Mammary epithelial cell (primary cell): ENCODE results near the gene AMOT.

Source experiments
- CTCF ChIP-seq, 2 donors: IDR thresholded peaks in 1 of 2; conservative IDR thresholded peaks in 1 of 2; 2 replicates each; pipeline ENCODE4 v1.5.1; 2011 to 2012; ENCODE audit warnings: inconsistent platforms in 2 of 2, low read length in 2 of 2, mild to moderate bottlenecking in 2 of 2, control low read depth in 1 of 2, low read depth in 1 of 2; ENCODE audit not compliant: insufficient read depth in 1 of 2; ENCODE audit errors: extremely low read depth in 1 of 2
- EZH2 ChIP-seq: IDR thresholded peaks from 2 replicates; pipeline ENCODE4 v1.6.1; 2012; ENCODE audit warnings: low read length, inconsistent platforms, borderline replicate concordance

GRCh38 chrX:112822892-112823291 is 17.7 kb downstream of the AMOT start:
- TF ChIP-seq CTCF (conservative IDR thresholded peaks at IDR 0.05 in 1 of 2, IDR thresholded peaks at IDR 0.05 in 1 of 2; ENCODE audit: extremely low read depth in 1 of 2, insufficient read depth in 1 of 2, low read depth in 1 of 2, low read length in 2 of 2) (no peak), EZH2 (no peak)
